HG02678 (cell line): Measurements from ENCODE around the gene L1CAM.

Experiments used
- ATAC-seq: cut with Tn5 transposase; IDR thresholded peaks from one replicate; pipeline ENCODE4 v1.9.1; 2021; ENCODE audit warnings: mild to moderate bottlenecking, moderate library complexity; ENCODE audit not compliant: unreplicated experiment

Gene L1CAM

GRCh38 chrX:153813161-153813560 is 72.8 kb downstream of the L1CAM start:
- ATAC-seq, result no peak

DNA sequence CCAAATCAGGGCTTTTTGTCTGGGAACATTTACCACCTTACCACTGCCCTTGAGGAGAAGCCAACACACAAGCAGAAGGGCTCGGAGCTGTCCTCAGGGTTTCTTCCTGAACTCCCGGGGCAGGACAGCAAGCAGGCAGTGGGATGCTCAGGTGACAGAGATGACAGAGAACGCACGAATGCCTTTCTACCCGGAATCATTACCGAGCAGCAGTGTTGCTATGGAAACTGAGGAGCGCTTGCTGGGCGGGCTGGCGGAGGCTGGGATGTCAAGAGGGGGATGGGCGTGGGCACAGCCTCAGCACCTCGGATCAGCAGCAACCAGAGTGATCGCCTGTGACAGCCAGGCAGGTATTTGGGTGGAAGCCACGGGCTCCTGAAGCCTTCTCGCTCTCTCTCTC is 73.8 kb downstream of the L1CAM start:
- no peak for ATAC-seq
